HepG2 (cell line): ENCODE results near the gene HOXD8. TPM values are rescaled to one million over a fixed set of nuclear protein-coding genes. Genes with fewer than 3 reads are reported as not detected.

Experiments used
- AGO1 ChIP-seq: fragments of 200-400 bp; formaldehyde crosslinking; IDR thresholded peaks from 2 replicates; pipeline ENCODE4 v1.6.1; 2017; ENCODE audit warnings: mild to moderate bottlenecking, low read depth, low read length, moderate library complexity; ENCODE audit not compliant: poor library complexity, severe bottlenecking
- HBP1 ChIP-seq: IDR thresholded peaks from 2 replicates; pipeline ENCODE4 v1.6.1; 2016; ENCODE audit warnings: low read depth, control low read depth
- HNRNPL ChIP-seq: fragments of 200-400 bp; formaldehyde crosslinking; IDR thresholded peaks from 2 replicates; pipeline ENCODE4 v1.6.1; 2017; ENCODE audit warnings: mild to moderate bottlenecking, low read depth, low read length
- HNRNPLL ChIP-seq: fragments of 200-400 bp; formaldehyde crosslinking; IDR thresholded peaks from 2 replicates; pipeline ENCODE4 v1.6.1; 2017; ENCODE audit warnings: mild to moderate bottlenecking, low read depth, low read length; ENCODE audit not compliant: poor library complexity, severe bottlenecking
- JUNB ChIP-seq: sonication (generic); formaldehyde crosslinking; IDR thresholded peaks from 2 replicates; pipeline ENCODE4 v1.8.0; 2022; ENCODE audit warnings: missing genetic modification reagents, mild to moderate bottlenecking, borderline replicate concordance
- RBM39 ChIP-seq: fragments of 200-400 bp; formaldehyde crosslinking; IDR thresholded peaks from one replicate; pipeline ENCODE4 v1.6.1; 2018; ENCODE audit warnings: antibody characterized with exemption, mild to moderate bottlenecking, low read depth, low read length; ENCODE audit not compliant: poor library complexity, severe bottlenecking
- RNF2 ChIP-seq: fragments of 450-650 bp; conservative IDR thresholded peaks from 2 replicates; pipeline ENCODE4 v1.6.1; 2016; ENCODE audit warnings: low read depth
- SMC3 ChIP-seq: IDR thresholded peaks from 2 replicates; pipeline ENCODE4 v1.6.1; 2011; ENCODE audit warnings: low read length, improper control_type of control experiment
- ZBTB7A ChIP-seq: sonication (generic); formaldehyde crosslinking; IDR thresholded peaks from 2 replicates; pipeline ENCODE4 v1.8.0; 2022; ENCODE audit warnings: mild to moderate bottlenecking, missing genetic modification reagents
- ZFP91 ChIP-seq: sonication (generic); formaldehyde crosslinking; IDR thresholded peaks from 2 replicates; pipeline ENCODE4 v1.9.0; 2022; ENCODE audit warnings: missing genetic modification reagents, mild to moderate bottlenecking, borderline replicate concordance
- ZNF138 ChIP-seq: sonication (generic); formaldehyde crosslinking; IDR thresholded peaks from 2 replicates; pipeline ENCODE4 v1.5.0; 2020; ENCODE audit warnings: mild to moderate bottlenecking, low read depth, missing genetic modification reagents
- ZNF142 ChIP-seq: sonication (generic); formaldehyde crosslinking; IDR thresholded peaks from 2 replicates; pipeline ENCODE4 v1.4.0; 2020; ENCODE audit warnings: missing genetic modification reagents
- ZNF280D ChIP-seq: sonication (generic); formaldehyde crosslinking; IDR thresholded peaks from 2 replicates; pipeline ENCODE4 v1.5.1; 2020; ENCODE audit warnings: mild to moderate bottlenecking, missing genetic modification reagents
- ZNF580 ChIP-seq: IDR thresholded peaks from 2 replicates; pipeline ENCODE4 v1.6.1; 2016; ENCODE audit warnings: low read depth, borderline replicate concordance
- polyA plus RNA-seq, 8 experiments: library from polyadenylated mRNA; depleted of rRNA in 3 of 8; stranded (reverse) in 7 of 8; unstranded in 1 of 8; fragments of >200 nt; fragmentation: Illumina TruSeq in 4 of 8; extraction: Trizol in 4 of 8; gene quantifications; 2 replicates each; pipeline versions ENCODE4 v1.2.1 to v1.2.3, GENCODE V29; 2011 to 2016; ENCODE audit warnings: low read depth in 4 of 8, missing spikeins in 1 of 8, mixed read lengths in 1 of 8; ENCODE audit not compliant: insufficient read depth in 1 of 8
- total RNA-seq, 5 experiments: library from RNA; depleted of rRNA; stranded (reverse); fragments of >200 nt; fragmentation: Illumina TruSeq; extraction: Trizol; gene quantifications; 2 replicates each; pipeline ENCODE4 v1.2.3, GENCODE V29; 2016; ENCODE audit warnings: low read depth in 1 of 5

HOXD8 gene
- total and polyA plus RNA-seq, 2 of the 13 experiments (the other 11 are each of a cell fraction or from before 2014, with no cell fraction given) = not detected

- TF ChIP-seq AGO1 (peak; percentile 55), ZNF580 (CRISPR knock-in tag) (0 out of 2 replicates have a peak, but pooled peaks have one; percentile 28), ZNF142 (CRISPR knock-in tag) (no peak), RNF2 (0 out of 2 replicates have a peak, but pooled peaks have one; percentile 57), HBP1 (CRISPR knock-in tag) (0 out of 2 replicates have a peak, but pooled peaks have one; percentile 45), RBM39 (no peak), ZNF138 (CRISPR knock-in tag) (0 out of 2 replicates have a peak, but pooled peaks have one; percentile 32), ZNF280D (CRISPR knock-in tag) (no peak), ZBTB7A (CRISPR knock-in tag) (0 out of 2 replicates have a peak, but pooled peaks have one; percentile 26), SMC3 (peak; percentile 72), HNRNPLL (peak; percentile 27), ZFP91 (CRISPR knock-in tag) (peak; percentile 68; the same call in 1 of the 2 replicates), JUNB (CRISPR knock-in tag) (0 out of 2 replicates have a peak, but pooled peaks have one; percentile 23), HNRNPL (0 out of 2 replicates have a peak, but pooled peaks have one; percentile 50)
These were observed 43.4 kb upstream of the HOXD8 start (continued) for GRCh38 chr2:176085861-176086771.
